Hypothalamus (tissue), 51 donors: ENCODE results near the gene PPL.

Source experiments
- DNase-seq, 51 donors: peaks; one replicate each; lab custom pipeline; 2025; lab: John Stamatoyannopoulos, UW

PPL gene

DNA sequence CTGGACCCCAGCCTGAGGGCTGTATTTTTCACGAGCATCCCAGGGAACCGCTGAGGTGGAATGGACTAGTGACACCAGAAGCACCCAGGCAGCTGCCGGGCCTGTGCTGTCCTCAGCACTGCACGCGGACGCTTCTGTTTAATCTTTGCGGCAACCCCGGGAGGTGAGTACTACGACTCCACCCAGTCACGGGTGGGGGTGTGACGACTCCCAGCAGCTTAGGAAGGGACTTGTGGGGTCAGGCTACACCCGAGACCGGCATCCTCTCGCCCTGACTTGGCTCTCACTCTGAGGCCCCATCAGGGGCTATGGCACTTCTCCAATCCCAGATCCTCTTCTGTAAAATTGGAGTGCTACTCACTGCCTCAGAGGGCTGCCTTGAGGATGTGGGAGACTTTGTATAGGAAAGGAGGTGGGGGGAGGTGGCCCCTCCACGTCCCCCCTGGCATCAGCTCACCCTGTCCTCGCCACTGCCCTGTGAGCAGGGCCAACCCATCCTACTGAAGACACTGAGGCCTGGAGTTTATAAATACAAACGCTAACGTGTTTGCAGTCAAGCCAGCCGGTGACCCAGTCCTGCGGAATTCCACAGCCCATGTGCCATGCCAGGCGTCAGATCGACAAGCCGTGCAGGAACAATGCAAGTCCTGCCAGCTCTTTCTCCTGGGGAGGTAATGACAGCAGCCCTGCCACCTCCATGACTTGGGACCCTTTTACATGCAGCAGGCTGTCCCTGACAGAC, 44.4 kb downstream of the PPL start:
- no peak for DNase-seq

DNA sequence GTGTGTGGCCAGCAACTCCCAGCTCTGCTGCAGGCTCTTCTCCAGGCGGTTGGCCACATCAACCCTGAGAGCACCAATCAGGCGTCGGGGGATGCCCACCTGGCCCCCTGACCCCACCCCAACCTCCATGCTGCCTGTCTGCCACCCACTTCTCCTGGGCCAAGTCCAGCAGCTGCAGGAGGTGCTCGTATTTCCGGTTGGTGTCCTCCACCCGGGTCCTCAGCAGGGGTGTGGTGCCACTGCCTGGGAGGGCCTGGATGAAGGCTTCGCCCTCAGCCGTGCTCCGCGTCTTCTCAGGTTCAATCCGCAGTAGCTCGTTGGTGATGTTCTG, 45.1 kb downstream of the PPL start:
- no peak for DNase-seq

DNA sequence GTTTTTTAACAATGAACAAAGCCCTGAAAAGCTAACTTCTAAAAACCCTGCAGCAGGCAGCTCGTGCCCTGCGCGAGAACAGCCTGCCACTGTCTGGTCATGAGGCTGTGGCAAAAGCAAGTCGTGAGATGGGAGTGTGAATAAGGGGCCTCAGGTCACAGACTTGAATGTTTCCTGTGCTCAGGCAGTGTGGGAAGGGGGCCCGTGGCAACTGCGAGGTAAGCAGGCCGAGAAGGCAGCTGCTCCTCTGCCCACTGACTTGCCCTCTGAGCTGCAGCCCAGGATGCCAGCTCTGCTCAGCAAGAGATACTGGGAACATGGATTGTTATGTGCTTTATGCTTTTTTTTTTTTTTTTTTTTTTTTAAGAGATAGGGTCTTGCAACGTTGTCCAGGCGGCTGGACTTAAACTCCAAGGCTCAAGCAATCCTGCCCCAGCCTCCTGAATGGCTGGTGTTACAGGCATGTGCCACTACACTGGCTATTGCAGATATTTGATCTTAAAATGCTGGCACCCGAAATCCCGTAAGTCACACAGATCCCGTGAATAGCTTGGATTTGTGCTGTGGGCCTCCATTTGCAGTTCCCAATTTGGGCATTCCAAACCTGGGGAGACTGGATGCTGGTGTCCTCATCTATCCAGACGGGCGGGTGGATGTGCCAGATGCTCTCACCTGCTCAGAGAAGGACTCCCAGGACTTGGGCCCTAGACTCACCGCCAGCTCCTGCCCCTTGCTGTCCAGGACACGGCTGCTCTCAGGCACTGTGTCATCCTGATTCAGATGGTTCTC, 45.7 kb downstream of the PPL start:
- no peak for DNase-seq

DNA sequence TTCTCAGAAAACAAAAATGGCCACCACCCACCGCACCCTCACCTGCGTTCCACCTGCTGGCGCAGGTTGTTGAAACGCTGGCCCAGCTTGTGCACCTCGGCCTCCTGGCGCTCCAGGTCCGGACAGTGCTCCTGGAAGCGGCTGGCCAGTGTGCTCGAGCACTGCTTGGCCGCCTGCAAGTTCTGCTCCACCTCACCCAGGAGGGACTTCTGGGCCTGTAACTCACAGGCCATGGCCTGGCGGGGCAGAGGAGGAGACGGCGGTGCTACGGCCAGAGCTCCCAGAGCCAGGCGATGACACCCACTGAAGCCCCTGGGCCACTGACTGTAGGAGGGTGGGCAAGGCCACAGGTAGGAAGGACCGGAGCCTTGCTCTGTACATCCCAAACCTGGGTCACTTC, 46.3 kb downstream of the PPL start:
- no peak for DNase-seq

DNA sequence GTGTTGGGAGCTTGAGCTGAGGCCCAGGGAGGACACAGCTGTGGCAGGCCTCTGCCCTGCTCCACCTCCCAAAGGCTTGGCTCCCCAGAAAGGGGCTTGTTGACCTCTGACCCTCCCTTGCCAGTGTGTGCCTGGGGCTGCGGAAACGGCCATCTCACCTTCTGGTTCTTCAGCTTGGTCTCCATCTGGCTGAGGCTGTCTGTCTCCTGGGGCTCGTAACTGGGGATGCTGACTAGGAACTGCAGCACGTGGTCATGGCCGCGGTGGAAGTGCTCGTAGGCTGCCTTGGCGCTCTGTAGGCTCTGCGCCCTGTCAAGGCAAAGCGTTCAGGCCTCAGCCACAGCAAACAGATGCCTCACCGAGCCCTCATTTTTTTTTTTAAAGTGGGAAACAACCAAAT, 46.9 kb downstream of the PPL start:
- DNase-seq: no peak

DNA sequence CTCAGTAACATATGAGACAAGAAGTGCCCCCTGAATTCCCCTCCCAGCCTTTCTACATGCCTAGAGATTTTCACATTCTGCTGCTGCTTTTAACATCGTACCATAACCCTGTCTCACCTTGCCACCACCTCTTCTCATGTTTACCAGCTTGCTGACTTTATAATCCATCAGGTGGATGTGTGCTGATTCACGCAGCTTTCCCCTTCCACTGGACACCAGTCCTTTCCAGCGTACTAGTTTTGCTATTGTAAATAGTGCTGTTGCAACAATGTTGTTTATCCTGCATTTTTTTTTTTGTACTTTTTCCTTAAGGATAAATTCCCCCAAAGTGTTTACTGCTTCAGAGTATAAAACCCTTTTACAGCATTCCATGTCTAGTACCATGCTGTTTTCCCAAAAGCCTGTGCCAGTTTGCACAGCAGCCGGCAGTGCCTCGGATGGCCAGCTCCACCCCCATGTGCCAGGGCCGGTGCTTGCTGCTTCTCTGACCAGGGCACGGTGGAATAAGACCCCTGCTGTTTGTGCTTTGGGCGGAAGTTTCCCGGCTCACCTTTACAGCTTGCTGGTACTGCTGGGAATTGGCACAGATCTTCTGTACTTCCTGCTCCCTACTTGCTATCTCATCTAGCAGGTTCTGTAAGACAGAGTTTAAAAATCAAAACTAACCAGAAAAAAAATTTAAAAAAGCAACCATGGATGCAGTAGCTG, 48.4 kb downstream of the PPL start:
- DNase-seq: no peak

DNA sequence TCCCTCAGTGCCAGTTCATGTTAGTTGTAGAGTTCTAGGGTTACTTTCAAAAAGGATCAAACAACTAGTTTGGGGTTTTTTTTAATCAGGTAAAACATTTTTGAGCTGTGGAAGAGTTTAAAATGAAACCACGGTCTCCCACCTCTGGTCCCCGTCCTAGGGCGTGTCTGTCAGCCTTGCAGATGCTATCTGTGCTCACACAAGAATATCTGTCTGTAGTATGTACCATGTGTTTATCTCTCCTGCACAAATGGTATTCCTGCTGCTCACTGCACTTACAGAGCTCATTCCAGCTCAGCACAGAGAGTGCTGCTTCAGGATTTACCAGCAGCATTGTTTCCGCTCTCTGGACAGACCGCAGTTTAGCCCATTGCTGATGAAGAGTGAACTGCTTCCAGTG, 50.8 kb downstream of the PPL start:
- no peak for DNase-seq

DNA sequence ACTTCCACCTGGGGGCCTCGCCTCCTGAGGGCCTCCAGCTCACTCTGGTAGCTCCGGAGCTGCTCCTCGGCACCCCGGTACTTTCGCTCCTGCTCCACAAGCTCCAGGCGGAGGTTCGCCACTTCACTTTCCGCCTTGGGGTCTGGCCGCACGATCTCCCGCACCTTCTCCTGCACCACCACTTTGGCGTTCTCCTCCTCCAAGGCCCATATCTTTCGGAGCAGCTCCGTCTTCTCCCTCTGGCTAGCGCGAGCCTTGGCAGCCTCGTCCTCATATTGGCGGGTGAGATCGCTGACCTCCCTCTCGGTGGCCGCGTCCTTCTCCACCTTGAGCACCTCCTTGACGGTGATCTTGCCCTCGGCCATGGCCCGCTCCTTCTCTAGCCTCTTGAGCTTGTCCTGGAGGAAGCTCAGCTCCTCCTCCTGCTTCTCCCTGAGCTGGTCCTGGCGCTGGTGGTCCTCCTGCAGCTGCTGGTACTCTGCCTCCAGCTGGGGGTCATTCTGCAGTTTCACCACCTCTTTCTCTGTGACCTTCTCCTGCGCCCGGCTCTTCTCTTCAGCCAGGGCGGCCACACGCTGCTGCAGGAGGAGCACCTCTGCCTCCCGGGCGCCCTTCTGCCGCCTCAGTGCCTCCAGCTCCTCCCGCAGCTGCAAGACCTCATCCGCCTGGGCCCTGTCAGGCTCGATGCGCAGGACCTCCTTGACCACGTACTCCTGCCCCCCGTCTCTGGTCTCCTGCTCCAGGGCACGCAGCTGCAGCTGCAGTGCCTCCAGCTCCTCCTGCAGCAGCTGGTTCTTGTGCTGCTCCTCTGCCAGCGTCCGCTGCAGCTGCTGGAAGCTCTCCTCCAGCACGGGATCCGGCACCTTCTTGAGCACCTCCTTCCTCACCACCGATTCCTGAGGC, 51.7 kb downstream of the PPL start:
- DNase-seq: no peak

DNA sequence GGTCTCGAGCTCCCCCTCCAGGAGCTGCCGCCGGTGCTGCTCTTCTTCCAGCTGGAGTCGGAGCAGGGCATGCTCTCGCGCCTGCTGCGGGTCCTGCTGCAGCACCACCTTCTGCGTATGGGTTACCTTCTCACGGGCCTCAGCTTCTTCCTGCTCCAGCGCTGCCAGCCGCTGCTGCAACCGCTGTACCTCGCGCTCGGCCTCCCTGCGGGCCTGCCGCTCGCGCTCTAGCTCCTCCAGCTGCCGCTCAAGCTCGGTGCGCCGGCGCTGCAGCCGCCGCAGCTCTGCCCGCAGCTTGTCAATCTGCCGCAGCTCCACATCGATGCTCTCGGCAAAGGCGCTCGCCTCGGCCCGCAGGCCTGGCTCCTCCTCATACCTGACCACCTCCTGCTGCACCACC, 52.7 kb downstream of the PPL start:
- no peak for DNase-seq

DNA sequence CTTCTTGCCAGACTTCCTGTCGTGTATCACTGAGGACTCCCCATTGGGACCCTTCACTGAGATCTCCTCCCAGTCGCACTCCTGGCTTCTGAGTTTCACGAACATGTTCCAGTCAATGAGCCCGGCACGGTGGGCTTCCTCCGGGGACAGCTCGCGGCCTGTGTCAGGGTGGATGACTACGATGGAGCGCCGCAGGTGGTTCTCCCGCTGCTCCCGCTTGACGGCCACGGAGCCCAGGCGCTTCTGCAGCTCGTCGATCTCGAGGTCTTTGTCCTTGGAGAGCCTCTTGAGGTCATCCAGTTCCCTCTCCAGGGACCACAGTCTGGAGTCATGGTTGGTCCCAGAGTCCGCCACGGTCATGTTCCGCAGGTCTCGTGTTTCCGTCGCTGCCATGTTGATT, 53.4 kb downstream of the PPL start:
- DNase-seq: no peak

DNA sequence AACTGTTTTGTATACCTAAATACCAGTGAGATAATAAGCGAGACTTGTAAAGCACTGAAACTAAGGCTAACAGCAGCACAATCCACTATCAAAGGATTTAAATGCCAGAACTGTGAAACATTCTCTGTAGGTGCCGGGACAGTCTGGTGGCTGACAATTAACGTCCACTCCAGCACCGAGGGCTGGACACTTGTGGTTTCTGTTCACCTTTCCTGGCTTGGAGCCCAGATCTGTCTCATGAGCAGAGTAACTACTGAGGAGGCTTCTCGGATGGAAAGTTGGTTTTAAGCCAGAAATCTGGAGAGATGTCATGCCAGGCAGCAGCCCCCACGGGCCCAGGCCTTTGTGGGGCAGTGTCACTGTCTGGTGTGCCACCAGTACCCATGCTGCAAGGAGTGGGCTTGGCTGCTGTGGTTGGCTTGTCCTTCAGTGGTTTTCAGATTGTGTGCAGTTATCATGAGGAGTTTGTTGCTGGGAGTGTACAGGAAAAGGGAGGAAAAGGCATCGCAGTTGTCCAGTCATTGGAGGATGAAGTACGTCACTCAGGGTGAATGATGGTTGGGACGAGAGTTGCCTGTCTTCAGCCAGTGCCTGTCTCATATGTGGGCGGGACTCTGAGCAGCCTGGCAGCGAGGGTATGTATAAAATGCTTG, 54.2 kb downstream of the PPL start:
- peak in 1 of 51 donors; percentile 7 for DNase-seq

DNA sequence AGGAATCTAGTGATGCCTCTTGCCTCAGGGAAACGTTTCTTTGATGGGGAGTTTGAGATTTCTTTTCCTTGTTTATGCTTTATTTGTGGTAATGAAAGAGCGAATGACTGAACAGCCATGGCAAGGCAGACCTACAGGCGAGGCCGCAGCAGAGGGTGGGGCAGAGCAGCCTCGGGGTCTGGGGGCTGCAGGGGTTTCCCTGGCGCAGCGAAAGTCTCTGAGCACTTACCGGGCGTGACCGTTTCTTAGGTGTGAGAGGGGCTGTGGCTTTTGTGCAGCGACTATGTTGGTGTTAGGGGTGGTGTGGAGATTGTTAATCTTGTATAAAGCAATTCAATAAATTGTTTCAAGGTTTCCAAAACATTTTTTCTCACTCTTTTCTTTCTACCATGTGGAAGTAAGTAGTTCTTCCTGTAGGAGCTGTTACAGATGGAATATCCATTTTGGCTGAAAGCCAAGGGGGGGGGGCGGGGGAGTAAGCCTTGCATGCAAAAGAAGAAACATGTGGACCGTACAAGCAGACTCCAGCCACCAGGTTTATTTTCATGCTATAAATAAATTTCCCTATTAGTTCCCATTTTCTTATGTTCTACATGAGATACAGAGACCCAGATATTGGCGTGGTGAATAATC, 54.8 kb downstream of the PPL start:
- DNase-seq: no peak

DNA sequence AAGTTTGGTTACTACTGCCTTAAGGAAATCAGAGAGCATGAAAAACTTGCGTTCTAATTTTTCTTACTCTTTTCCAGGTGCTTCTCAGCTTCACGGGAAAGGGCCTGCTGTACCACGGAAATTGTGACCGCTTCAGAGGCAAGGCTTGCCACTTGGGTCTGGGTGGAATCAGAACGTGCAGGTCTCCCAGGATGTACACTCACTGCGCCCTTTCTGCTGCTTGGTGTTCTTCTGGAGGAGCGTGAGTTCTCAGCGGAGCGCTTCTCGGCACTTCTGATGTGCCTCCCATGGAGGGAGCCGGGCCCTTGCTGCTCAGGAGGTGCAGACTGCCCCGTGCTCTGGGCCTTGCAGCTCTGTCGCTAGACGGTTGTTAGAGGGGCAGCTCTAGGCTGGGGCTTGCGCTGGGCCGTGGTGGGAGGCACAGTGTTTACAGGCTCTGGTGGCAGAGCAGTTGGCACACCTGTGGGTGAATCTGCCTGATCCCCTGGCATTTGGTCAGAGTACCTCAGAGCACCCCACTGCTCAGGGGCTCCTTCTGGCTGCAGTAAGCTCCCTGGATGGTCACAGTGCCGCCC, 56.9 kb downstream of the PPL start:
- no peak for DNase-seq

DNA sequence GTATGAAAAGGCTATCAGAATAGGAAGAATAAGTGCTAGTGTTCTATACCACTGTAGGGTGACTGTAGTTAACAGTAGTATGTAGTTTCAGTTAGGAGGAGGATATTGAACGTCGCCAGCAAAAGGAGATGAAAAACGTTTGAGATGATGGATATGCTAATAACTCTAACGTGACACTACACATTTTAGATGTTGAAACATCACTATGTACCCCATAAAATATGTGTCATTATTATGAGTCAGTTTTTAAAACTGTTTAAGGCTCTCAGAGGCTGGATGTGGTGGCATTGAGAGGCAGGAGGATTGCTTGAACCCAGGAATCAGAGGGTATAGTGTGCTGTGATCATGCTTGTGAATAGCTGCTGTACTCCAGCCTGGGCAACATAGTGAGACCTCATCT, 57.9 kb downstream of the PPL start:
- no peak for DNase-seq

DNA sequence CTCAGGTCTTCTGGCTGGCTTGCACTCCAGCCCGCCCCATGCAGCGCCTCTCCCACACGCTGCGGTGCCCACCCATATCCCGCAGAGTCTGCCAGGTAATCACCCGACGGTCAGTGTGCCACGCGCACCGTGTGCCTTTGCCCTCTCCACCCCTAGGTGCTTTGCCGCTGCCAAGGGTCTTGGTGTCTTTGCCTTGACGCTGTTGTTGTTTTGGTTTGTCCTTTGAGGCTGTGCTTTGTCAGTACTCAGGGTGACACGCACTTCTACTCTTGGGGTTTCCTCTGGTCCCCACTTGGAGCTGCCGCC, 59.6 kb downstream of the PPL start:
- no peak for DNase-seq

DNA sequence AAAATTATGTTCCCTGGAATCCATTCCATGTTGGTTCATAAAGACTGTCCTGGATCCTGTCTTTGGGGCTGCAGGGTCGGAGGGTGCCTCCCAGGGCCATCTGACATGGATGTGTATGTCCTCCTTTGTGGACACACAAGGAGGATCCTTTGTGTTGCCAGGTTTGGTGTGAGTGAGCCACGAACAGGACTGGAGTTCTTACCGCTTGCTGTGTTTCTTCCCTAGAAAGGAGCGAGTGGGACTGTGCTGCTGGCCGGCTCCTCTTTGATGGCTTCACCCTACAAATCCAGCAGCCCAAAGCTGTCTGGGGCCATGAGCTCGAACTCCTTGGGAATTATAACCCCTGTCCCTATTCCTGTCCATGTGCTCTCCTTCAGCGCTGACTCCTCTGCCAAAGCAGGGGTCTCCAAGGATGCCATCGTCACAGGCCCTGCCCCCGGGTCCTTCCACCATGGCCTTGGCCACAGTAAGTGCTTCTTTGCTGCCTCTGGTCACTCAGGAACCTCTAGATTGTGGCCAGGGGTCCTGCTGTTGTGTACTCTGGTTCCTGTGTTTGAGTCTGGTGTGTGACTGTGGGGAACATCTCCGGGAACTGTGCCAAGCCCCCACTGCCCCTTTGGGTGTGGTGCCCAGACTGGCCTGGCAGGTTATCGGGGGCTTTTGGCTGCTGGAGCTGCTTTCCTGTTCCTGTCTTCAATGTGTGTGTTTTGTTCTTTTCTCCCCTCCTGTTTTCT, 60.1 kb downstream of the PPL start:
- DNase-seq: no peak

DNA sequence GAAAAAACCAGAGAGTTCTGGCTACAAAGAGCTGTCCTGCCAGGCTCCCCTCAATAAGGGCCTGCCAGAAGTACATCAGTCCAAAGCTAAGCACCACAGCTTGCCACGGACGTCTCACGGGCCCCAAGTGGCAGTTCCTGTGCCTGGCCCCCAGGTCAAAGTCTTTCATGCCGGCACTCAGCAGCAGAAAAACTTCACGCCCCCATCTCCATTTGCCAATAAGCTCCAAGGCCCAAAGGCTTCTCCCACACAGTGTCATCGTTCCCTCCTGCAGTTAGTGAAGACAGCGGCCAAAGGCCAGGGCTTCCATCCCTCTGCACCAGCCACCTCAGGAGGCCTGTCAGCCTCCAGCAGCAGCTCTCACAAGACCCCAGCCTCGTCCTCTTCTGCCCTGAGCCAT, 62.3 kb downstream of the PPL start:
- no peak for DNase-seq

DNA sequence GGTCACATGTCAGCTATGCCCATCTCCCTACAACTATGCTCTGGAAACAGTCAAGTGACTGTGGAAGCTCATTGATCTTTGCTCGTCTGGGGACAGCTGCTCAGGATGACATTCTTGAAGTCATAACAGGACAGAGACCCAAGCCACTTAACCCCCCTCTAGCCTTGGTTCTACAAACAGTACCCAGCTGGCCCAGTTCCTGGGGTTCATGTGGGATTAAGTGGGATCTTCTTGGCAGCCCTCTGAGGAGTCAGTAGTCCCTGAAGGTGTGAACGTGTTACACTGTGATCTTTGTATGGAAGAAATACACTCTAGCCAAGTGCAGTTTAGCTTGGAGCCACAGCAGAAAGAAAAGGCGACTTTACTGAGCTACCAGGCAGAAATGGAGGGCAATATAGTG, 63.9 kb downstream of the PPL start:
- DNase-seq: no peak

DNA sequence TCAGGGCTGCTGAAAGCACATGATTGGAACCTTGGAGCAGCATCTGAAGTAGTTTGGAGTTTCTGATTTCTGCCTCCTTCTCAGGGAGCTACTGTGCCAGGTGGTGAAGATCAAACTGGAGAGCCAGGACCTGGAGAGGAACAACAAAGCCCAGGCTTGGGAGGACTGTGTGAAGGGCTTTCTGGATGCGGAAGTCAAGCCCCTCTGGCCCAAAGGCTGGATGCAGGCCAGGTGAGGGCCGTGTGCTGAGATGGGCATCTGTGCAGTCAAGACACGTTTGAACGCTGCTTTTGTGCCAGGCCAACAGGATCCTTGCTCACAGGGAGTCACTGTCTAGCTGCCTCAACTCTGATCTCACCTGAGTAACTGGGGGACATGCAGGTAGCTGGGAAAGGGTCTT, 65.9 kb downstream of the PPL start:
- no peak for DNase-seq
